Gastrocnemius medialis (tissue), 4 donors: ENCODE results near the gene SDC3. TPM values are rescaled to one million over a fixed set of nuclear protein-coding genes. Genes with fewer than 3 reads are reported as not detected.
A peak's percentile ranks its signal among the peaks of the same experiment; 100 is the strongest.

Experiments used
- ATAC-seq, 2 donors: fragments of 150-250 bp; one replicate each; pipeline ENCODE4 v1.9.1; 2016
- DNase-seq, 2 donors: peaks; one replicate each; pipeline ENCODE4 v3.0.0-alpha.2; 2019
- H3K27ac ChIP-seq, 4 donors: fragments of 200-600 bp; sonication (generic); 1 replicate in 1 of 4; 2 replicates in 3 of 4; pipeline ENCODE4 v1.5.1; 2016 to 2018; ENCODE audit warnings: mild to moderate bottlenecking in 2 of 4, moderate library complexity in 1 of 4
- H3K27me3 ChIP-seq, 3 donors: fragments of 200-600 bp; sonication (generic) in 2 of 3; 1 replicate in 1 of 3; 2 replicates in 2 of 3; pipeline versions ENCODE4 v1.5.1 to v1.6.0; 2016 to 2019; ENCODE audit warnings: mild to moderate bottlenecking in 1 of 3, moderate library complexity in 1 of 3
- H3K36me3 ChIP-seq, 2 donors: fragments of 200-600 bp; sonication (generic) in 1 of 2; one replicate each; pipeline ENCODE4 v1.5.1; 2017 to 2018
- H3K4me1 ChIP-seq, 2 donors: fragments of 200-600 bp; sonication (generic) in 1 of 2; one replicate each; pipeline ENCODE4 v1.5.1; 2016 to 2017; ENCODE audit warnings: mild to moderate bottlenecking in 2 of 2
- H3K4me3 ChIP-seq, 4 donors: fragments of 200-600 bp; sonication (generic) in 3 of 4; 1 replicate in 1 of 4; 2 replicates in 3 of 4; pipeline ENCODE4 v1.5.1; 2016 to 2019; ENCODE audit warnings: mild to moderate bottlenecking in 2 of 4
- H3K9me3 ChIP-seq, 3 donors: fragments of 200-600 bp; sonication (generic) in 2 of 3; 1 replicate in 1 of 3; 2 replicates in 2 of 3; pipeline ENCODE4 v1.5.1; 2016 to 2019
- CTCF ChIP-seq, 5 experiments: fragments of 450-650 bp in 3 of 5; fragments of 200-600 bp in 2 of 5; sonication (generic) in 2 of 5; IDR thresholded peaks in 4 of 5; conservative IDR thresholded peaks in 1 of 5; 1 replicate in 4 of 5; 2 replicates in 1 of 5; pipeline ENCODE4 v1.5.1; 2016 to 2019; ENCODE audit warnings: antibody characterized with exemption in 5 of 5, mild to moderate bottlenecking in 3 of 5, moderate library complexity in 3 of 5
- POLR2A ChIP-seq, 2 donors: fragments of 450-650 bp; IDR thresholded peaks; one replicate each; pipeline ENCODE4 v1.6.1; 2017; ENCODE audit warnings: antibody characterized with exemption in 2 of 2, mild to moderate bottlenecking in 2 of 2, moderate library complexity in 2 of 2
- in situ Hi-C, 4 donors: fragments of 200-750 bp; cut with MboI; loops; one replicate each; pipeline versions ENCODE4 v1.15.0 to v1.8.0; 2017; ENCODE audit warnings: low sequenced_read_pairs in 4 of 4
- intact Hi-C: fragments of 100-400 bp; cut with DNase I; formaldehyde crosslinking; loops from one replicate; pipeline ENCODE4 v1.15.1; 2023; ENCODE audit warnings: low total_unique reads
- total RNA-seq, 4 donors: library from RNA; depleted of rRNA; stranded (reverse); fragments of >200 nt; gene quantifications; one replicate each; pipeline versions ENCODE4 v1.1.0 to v1.2.3, GENCODE V29; 2016

The SDC3 gene
- total RNA-seq, 4 donors from 2014 or later, result 2.7 to 5.6 (median 3.0) TPM

DNA sequence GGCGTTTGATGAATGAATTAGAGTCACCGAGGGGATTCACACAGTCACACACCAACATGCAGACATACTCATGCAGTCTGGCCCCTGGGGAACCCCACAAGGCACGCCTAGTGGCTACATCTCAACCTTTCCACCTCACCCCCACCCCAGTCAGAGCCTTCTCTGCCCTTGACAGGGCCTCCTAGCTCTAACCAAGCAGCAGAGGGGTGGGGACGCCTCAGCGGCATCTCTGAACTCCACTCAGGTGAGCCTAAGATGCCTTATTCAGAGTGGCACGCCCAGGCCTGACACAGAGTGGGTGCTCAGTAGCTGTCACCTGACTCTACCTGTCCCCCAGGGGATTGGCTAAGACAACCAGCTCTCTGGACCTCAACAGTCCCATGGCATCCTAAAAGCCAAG, 3.7 kb upstream of the SDC3 start:
- Histone ChIP-seq H3K27me3 (peaks cover 0 to 7% (median 0%) of the 10 kb centered on the region in 3 donors), H3K4me1 (no peaks in the 10 kb centered on the region), H3K36me3 (no peaks in the 10 kb centered on the region), H3K9me3 (no peaks in the 10 kb centered on the region), H3K4me3 (no peak overlapping the region), H3K27ac (no peak overlapping the region)
- DNase-seq, result no peak
- TF ChIP-seq POLR2A (IDR thresholded peaks at IDR 0.05), result no peak
- no peak for TF ChIP-seq CTCF (IDR thresholded peaks at IDR 0.05 in 4 of 5, conservative IDR thresholded peaks at IDR 0.05 in 1 of 5)
- in situ Hi-C loops (loop anchor here (5.0 to 10.0 kb wide), 5 partner anchors 110 to 195 kb away; partner anchors contain the start of gene MATN1 (in 3 of the 4)), intact Hi-C loops (no loop called here)
- no peak for ATAC-seq

GRCh38 chr1:30911059-30911954, 2.7 kb upstream of the SDC3 start:
- in situ Hi-C loops (loop anchor here (5.0 to 10.0 kb wide), 5 partner anchors 109 to 194 kb away; partner anchors contain the start of gene MATN1 (in 3 of the 4)), intact Hi-C loops (loop anchor here (1.0 kb wide), 3 partner anchors 110 to 192 kb away; no protein-coding TSS in a partner anchor)
- Histone ChIP-seq H3K36me3 (no peaks in the 10 kb centered on the region), H3K27ac (no peak overlapping the region), H3K4me1 (no peaks in the 10 kb centered on the region), H3K4me3 (no peak overlapping the region), H3K27me3 (peaks cover 0 to 7% (median 0%) of the 10 kb centered on the region in 3 donors), H3K9me3 (no peaks in the 10 kb centered on the region)
- TF ChIP-seq POLR2A (IDR thresholded peaks at IDR 0.05) (no peak), CTCF (IDR thresholded peaks at IDR 0.05 in 4 of 5, conservative IDR thresholded peaks at IDR 0.05 in 1 of 5) (peak; percentile 84 to 89 (median 87))
- DNase-seq, result peak; percentile 72 to 80
- ATAC-seq, result peak; percentile 84

DNA sequence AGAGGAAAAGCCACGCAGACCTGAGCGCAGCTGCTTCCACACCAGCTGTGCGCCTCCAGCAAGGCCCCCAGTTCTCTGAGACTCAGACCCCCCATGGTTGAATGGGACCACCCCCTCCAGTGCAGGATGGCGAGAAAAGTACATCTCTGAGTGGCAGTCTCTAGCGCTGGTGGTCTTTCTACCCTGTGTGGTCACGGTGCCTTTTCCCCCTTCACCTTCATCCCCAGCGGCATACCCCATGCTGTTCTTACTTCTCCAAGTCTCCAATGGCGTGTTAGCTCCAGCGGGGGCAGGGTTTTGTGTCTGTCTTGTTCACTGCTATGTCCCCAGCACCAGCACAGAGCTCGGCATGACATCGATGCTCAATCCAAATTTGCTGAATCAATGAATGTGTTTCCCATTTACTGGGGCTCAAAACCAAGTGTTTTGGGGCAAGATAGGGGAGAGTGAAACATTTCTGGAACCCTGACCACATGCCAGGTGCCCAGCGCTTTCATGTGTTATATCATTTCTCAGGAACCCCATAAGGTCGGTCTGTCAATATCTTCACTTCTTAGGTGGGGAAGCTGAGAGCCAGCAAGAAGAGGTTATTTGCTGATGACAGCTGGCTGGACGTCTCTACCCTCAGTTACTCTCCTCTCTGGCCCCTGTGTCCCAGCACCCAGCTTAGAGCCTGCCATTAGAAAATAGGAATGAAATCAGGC, 959 bp upstream of the SDC3 start:
- Histone ChIP-seq H3K4me3 (peak overlapping the region in 2 of 4 donors; percentile 50 to 57), H3K27me3 (peaks cover 0 to 7% (median 0%) of the 10 kb centered on the region in 3 donors), H3K9me3 (no peaks in the 10 kb centered on the region), H3K36me3 (no peaks in the 10 kb centered on the region), H3K27ac (peak overlapping the region in 1 of 4 donors; percentile 61), H3K4me1 (no peaks in the 10 kb centered on the region)
- ATAC-seq (no peak), DNase-seq (no peak)
- intact Hi-C loops, result no loop called here
- TF ChIP-seq CTCF (IDR thresholded peaks at IDR 0.05 in 4 of 5, conservative IDR thresholded peaks at IDR 0.05 in 1 of 5) (no peak), POLR2A (IDR thresholded peaks at IDR 0.05) (no peak)
- in situ Hi-C loops, result loop anchor here (5.0 to 10.0 kb wide), 5 partner anchors 107 to 192 kb away; partner anchors contain the start of gene MATN1 (in 3 of the 4)

GRCh38 chr1:30908316-30908695, 252 bp downstream of the SDC3 start:
- Histone ChIP-seq H3K36me3 (no peaks in the 10 kb centered on the region), H3K27me3 (peaks cover 0 to 7% (median 0%) of the 10 kb centered on the region in 3 donors), H3K9me3 (no peaks in the 10 kb centered on the region), H3K27ac (peak overlapping the region in 2 of 4 donors; percentile 50 to 57), H3K4me1 (no peaks in the 10 kb centered on the region), H3K4me3 (peak overlapping the region; percentile 36 to 60 (median 52))
- ATAC-seq (no peak), DNase-seq (no peak)
- TF ChIP-seq POLR2A (IDR thresholded peaks at IDR 0.05) (no peak), CTCF (IDR thresholded peaks at IDR 0.05 in 4 of 5, conservative IDR thresholded peaks at IDR 0.05 in 1 of 5) (no peak)
- in situ Hi-C loops (no loop called here), intact Hi-C loops (no loop called here)
